HG03064 (cell line): ENCODE results near the gene CRB2.
"Not testable (repeated sequence)": the region's sequence is repeated elsewhere in the genome, so short reads cannot be mapped to it uniquely, and the experiment has no call there.

Source experiments
- ATAC-seq: cut with Tn5 transposase; IDR thresholded peaks from one replicate; pipeline ENCODE4 v1.9.1; 2021; ENCODE audit warnings: low read depth; ENCODE audit not compliant: unreplicated experiment

Gene CRB2

GRCh38 chr9:123398938-123399337, 42.9 kb downstream of the CRB2 start:
- not testable (repeated sequence) for ATAC-seq

- ATAC-seq = no peak
These were observed 43.9 kb downstream of the CRB2 start for GRCh38 chr9:123399803-123400378.

GRCh38 chr9:123400926-123401503, 45.0 kb downstream of the CRB2 start:
- ATAC-seq = no peak

GRCh38 chr9:123401879-123402513, 46.0 kb downstream of the CRB2 start:
- ATAC-seq = no peak

- no peak for ATAC-seq
These were observed 47.0 kb downstream of the CRB2 start for GRCh38 chr9:123402981-123403509.

- ATAC-seq = no peak
These were observed 50.0 kb downstream of the CRB2 start for GRCh38 chr9:123406016-123406415.

GRCh38 chr9:123406691-123407216, 50.8 kb downstream of the CRB2 start:
- ATAC-seq = no peak

- ATAC-seq = no peak
These were observed 51.3 kb downstream of the CRB2 start for GRCh38 chr9:123407217-123407851.

- no peak for ATAC-seq
These were observed 52.6 kb downstream of the CRB2 start for GRCh38 chr9:123408313-123409262.

GRCh38 chr9:123410281-123410910, 54.4 kb downstream of the CRB2 start:
- no peak for ATAC-seq

- ATAC-seq = no peak
These were observed 55.2 kb downstream of the CRB2 start for GRCh38 chr9:123411191-123411590.

GRCh38 chr9:123411636-123412035, 55.6 kb downstream of the CRB2 start:
- ATAC-seq = no peak

GRCh38 chr9:123412171-123412820, 56.3 kb downstream of the CRB2 start:
- ATAC-seq = no peak

- ATAC-seq = no peak
These were observed 58.2 kb downstream of the CRB2 start for GRCh38 chr9:123414204-123414603.

- no peak for ATAC-seq
These were observed 59.2 kb downstream of the CRB2 start for GRCh38 chr9:123414936-123415930.

- no peak for ATAC-seq
These were observed 60.2 kb downstream of the CRB2 start for GRCh38 chr9:123416176-123416575.

- no peak for ATAC-seq
These were observed 61.5 kb downstream of the CRB2 start for GRCh38 chr9:123417289-123418051.
